Measurements from ENCODE around the gene TSPEAR.

Gene TSPEAR

DNA sequence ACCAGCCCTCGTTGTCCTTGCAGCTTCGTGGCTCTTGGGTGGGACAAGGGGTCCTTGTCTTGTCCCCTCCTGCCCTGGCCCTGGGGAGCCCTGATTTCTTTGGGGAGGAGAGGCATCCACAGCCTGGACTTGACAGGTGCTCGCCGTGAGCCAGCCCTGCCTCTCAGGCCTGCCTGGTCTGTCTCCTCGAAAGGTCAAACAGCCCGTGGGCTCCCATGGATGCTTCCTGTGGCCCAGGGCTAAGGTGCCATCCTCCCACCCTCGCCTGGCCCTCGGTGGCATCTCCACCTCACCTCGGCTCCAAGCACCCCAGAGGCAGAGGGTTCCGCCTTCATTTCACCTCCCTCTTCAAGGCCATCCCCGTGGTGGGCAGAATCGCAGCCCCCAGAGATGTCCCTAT, 247.0 kb downstream of the TSPEAR start:
- no peak overlapping the region for H3K4me3 ChIP-seq (ENCODE audit: low read length)
- DNase-seq (ENCODE audit: low read depth): no peak
- TF ChIP-seq, protein P1, sequence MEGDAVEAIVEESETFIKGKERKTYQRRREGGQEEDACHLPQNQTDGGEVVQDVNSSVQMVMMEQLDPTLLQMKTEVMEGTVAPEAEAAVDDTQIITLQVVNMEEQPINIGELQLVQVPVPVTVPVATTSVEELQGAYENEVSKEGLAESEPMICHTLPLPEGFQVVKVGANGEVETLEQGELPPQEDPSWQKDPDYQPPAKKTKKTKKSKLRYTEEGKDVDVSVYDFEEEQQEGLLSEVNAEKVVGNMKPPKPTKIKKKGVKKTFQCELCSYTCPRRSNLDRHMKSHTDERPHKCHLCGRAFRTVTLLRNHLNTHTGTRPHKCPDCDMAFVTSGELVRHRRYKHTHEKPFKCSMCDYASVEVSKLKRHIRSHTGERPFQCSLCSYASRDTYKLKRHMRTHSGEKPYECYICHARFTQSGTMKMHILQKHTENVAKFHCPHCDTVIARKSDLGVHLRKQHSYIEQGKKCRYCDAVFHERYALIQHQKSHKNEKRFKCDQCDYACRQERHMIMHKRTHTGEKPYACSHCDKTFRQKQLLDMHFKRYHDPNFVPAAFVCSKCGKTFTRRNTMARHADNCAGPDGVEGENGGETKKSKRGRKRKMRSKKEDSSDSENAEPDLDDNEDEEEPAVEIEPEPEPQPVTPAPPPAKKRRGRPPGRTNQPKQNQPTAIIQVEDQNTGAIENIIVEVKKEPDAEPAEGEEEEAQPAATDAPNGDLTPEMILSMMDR (IDR thresholded peaks at IDR 0.05; ENCODE audit: insufficient read depth, low read depth, low read length, missing control alignments): no peak

DNA sequence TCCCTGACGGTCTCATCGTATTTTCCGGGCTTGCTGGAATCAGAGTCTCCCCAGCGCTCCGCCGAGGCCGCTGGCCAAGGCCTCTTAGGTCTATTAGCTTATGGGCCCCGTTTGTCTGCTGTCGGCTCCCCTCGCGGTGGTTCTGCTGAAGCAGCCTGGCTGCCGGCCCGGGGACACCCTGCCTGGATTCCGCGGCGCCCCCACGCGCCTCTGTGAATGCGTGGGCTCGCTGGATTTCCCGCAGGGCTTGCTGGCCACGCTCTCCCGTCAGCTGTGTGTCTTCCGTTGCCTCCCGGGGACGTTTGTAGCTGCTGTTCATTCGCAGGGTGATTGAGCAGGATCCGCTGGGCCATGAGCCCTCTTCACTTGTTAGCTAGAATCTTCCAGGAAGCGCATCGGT, 247.6 kb downstream of the TSPEAR start:
- H3K4me3 ChIP-seq (ENCODE audit: low read length): no peak overlapping the region
- TF ChIP-seq, protein P1 (IDR thresholded peaks at IDR 0.05; ENCODE audit: insufficient read depth, low read depth, low read length, missing control alignments): no peak
- no peak for DNase-seq (ENCODE audit: low read depth)

GRCh38 chr21:44462834-44463200, 248.6 kb downstream of the TSPEAR start:
- no peak overlapping the region for H3K4me3 ChIP-seq (ENCODE audit: low read length)
- TF ChIP-seq, protein P1 (IDR thresholded peaks at IDR 0.05; ENCODE audit: insufficient read depth, low read depth, low read length, missing control alignments): no peak

GRCh38 chr21:44462086-44462833, 249.1 kb downstream of the TSPEAR start:
- H3K4me3 ChIP-seq (ENCODE audit: low read length): no peak overlapping the region

More at GRCh38 chr21:44462834-44463200, 248.6 kb downstream of the TSPEAR start:
- no peak for DNase-seq (ENCODE audit: low read depth)

GRCh38 chr21:44461464-44462001, 249.8 kb downstream of the TSPEAR start:
- H3K4me3 ChIP-seq (ENCODE audit: low read length): no peak overlapping the region
- no peak for DNase-seq (ENCODE audit: low read depth)
- TF ChIP-seq, protein P1 (IDR thresholded peaks at IDR 0.05; ENCODE audit: insufficient read depth, low read depth, low read length, missing control alignments): no peak

More at GRCh38 chr21:44462086-44462833, 249.1 kb downstream of the TSPEAR start:
- no peak for DNase-seq (ENCODE audit: low read depth)
- TF ChIP-seq, protein P1 (IDR thresholded peaks at IDR 0.05; ENCODE audit: insufficient read depth, low read depth, low read length, missing control alignments): no peak

DNA sequence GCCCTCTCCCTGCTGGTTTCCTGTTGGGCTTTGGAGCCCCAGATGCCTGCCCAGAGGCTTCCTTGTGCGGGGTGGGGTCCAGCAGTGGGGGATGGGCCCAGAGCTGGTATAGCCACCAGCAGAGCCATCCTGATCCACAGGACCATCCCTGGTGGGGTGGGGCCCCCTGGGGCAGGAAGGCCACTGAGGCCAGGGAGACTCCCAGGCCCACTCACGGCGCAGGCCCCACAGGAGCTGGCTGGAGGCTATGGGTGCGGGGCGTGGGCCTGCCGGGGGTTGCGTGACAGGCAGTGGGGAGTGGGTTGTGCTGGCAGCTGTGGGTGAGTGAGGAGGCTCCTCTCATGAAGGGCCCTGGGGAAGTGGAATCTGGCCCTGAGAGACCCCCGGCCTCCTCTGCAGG, 250.4 kb downstream of the TSPEAR start:
- TF ChIP-seq, protein P1 (IDR thresholded peaks at IDR 0.05; ENCODE audit: insufficient read depth, low read depth, low read length, missing control alignments): no peak
- no peak overlapping the region for H3K4me3 ChIP-seq (ENCODE audit: low read length)
- DNase-seq (ENCODE audit: low read depth): no peak

GRCh38 chr21:44460441-44460755, 251.0 kb downstream of the TSPEAR start:
- no peak overlapping the region for H3K4me3 ChIP-seq (ENCODE audit: low read length)
- DNase-seq (ENCODE audit: low read depth): no peak
- TF ChIP-seq, protein P1 (IDR thresholded peaks at IDR 0.05; ENCODE audit: insufficient read depth, low read depth, low read length, missing control alignments): no peak
